K562 (cell line): ENCODE data around the gene PLEKHG1. TPM values are rescaled to one million over a fixed set of nuclear protein-coding genes. Genes with fewer than 3 reads are reported as not detected.

ENCODE experiments used
- polyA plus RNA-seq, 8 experiments: library from polyadenylated mRNA; depleted of rRNA in 4 of 8; stranded (reverse) in 5 of 8; unstranded in 3 of 8; fragments of >200 nt; fragmentation: Nextera tagmentation in 2 of 8; fragmentation: Illumina TruSeq in 1 of 8; extraction: Ambion mirVana in 2 of 8; extraction: Trizol in 1 of 8; gene quantifications; 2 replicates each; pipeline versions ENCODE4 v1.2.1 to v1.2.3, GENCODE V29; 2011 to 2014; ENCODE audit warnings: inconsistent platforms in 1 of 8, missing spikeins in 1 of 8
- total RNA-seq, 7 experiments: library from RNA; depleted of rRNA in 6 of 7; stranded (reverse); fragments of >200 nt in 6 of 7; fragmentation: Illumina TruSeq in 2 of 7; extraction: Trizol in 2 of 7; gene quantifications; 2 replicates each; pipeline versions ENCODE4 v1.2.1 to v1.2.3, GENCODE V29; 2011 to 2021; ENCODE audit warnings: low replicate concordance in 1 of 7

PLEKHG1 gene
- total and polyA plus RNA-seq, 9 of the 15 experiments (the other 6 are each of a cell fraction or from before 2014, with no cell fraction given), result 0.03 to 0.16 (median 0.03) TPM; not detected in 6

Other genes with a start within 250 kb of the PLEKHG1 start
- gene IYD, start 230.9 kb upstream of the PLEKHG1 start, total RNA-seq (2014; rRNA removed), result not detected in 2 replicates
- not detected in 2 replicates for gene IYD, start 230.9 kb upstream of the PLEKHG1 start, total RNA-seq (2014; rRNA removed; fragmentation: Illumina TruSeq; extraction: Trizol)
- gene IYD, start 230.9 kb upstream of the PLEKHG1 start, total RNA-seq (2015; rRNA removed; fragmentation: Illumina TruSeq; extraction: Trizol), result not detected in 2 replicates
- gene IYD, start 230.9 kb upstream of the PLEKHG1 start, total RNA-seq (2021), result not detected in 2 replicates
- gene IYD, start 230.9 kb upstream of the PLEKHG1 start, polyA plus RNA-seq (2011; rRNA removed), result not detected in 2 replicates
- gene IYD, start 230.9 kb upstream of the PLEKHG1 start, polyA plus RNA-seq (2014; fragmentation: Illumina TruSeq; extraction: Trizol), result not detected in 2 replicates
- not detected for gene IYD, start 230.9 kb upstream of the PLEKHG1 start, polyA plus RNA-seq (2014; fragmentation: Nextera tagmentation; extraction: Ambion mirVana)
- gene IYD, start 230.9 kb upstream of the PLEKHG1 start, polyA plus RNA-seq (2014; rRNA removed), result 0.09 TPM in 1 of 2 replicates, not detected in the other